GM12878 (cell line): ENCODE data around the gene RSPRY1. TPM values are rescaled to one million over a fixed set of nuclear protein-coding genes. Genes with fewer than 3 reads are reported as not detected.

ENCODE experiments used
- ATAC-seq: fragments of 200-7000 bp; cut with Tn5 transposase; 3 replicates; pipeline ENCODE4 v1.9.1; 2020; ENCODE audit warnings: mild to moderate bottlenecking, moderate library complexity
- BruUV-seq: library from RNA; stranded (reverse); fragments of 400-500 nt; replicated peaks from 2 replicates; lab custom pipeline; 2021; lab: Mats Ljungman, UMichigan
- CTCF ChIA-PET: fragments of 300-600 bp; sonication (Branson Sonifier 250); formaldehyde crosslinking; extraction: SDS; loops from one replicate; lab custom pipeline; 2021; ENCODE audit warnings: inconsistent platforms; lab: Yijun Ruan, JAX
- POLR2A ChIA-PET: fragments of 350-600 bp; formaldehyde crosslinking; extraction: SDS; loops from one replicate; lab custom pipeline; 2021; ENCODE audit warnings: inconsistent platforms; lab: Charles Lee
- RAD21 ChIA-PET: fragments of 300-600 bp; sonication (Branson Sonifier 250); formaldehyde crosslinking; loops from one replicate; lab custom pipeline; 2023; ENCODE audit warnings: antibody characterized with exemption; ENCODE audit not compliant: unreplicated experiment; lab: Charles Lee
- SMC1A ChIA-PET: fragments of 300-600 bp; sonication (Branson Sonifier 250); formaldehyde crosslinking; loops from one replicate; lab custom pipeline; 2023; ENCODE audit not compliant: unreplicated experiment, uncharacterized antibody; lab: Charles Lee
- DNase-seq: peaks from one replicate; pipeline ENCODE4 v3.0.0-alpha.2; 2011; ENCODE audit warnings: low read depth, low spot score
- FAIRE-seq: peaks from 3 replicates; lab custom pipeline; 2011; peaks lifted over from hg19 to GRCh38; lab: Jason Lieb, UNC
- H2AFZ ChIP-seq: 2 replicates; pipeline ENCODE4 v1.6.0; 2011; ENCODE audit warnings: low read depth, low read length, control low read depth; ENCODE audit not compliant: control insufficient read depth
- H3K27ac ChIP-seq: 2 replicates; pipeline ENCODE4 v1.5.1; 2011; ENCODE audit warnings: control low read depth; ENCODE audit not compliant: control insufficient read depth, insufficient read depth
- H3K27me3 ChIP-seq, 2 experiments: replicated peaks in 1 of 2; 2 replicates each; pipeline versions ENCODE4 v1.6.0 to v1.6.1; 2011; ENCODE audit warnings: low read length in 1 of 2; ENCODE audit not compliant: control insufficient read depth in 2 of 2, insufficient read depth in 2 of 2
- H3K36me3 ChIP-seq, 2 experiments: 2 replicates each; pipeline ENCODE4 v1.5.1; 2011; ENCODE audit warnings: low read length in 1 of 2; ENCODE audit not compliant: control insufficient read depth in 2 of 2, insufficient read depth in 2 of 2
- H3K4me1 ChIP-seq: 2 replicates; pipeline ENCODE4 v1.6.1; 2011; ENCODE audit warnings: mild to moderate bottlenecking, low read length, moderate library complexity, mixed read lengths; ENCODE audit not compliant: control insufficient read depth, insufficient read depth
- H3K4me2 ChIP-seq: 2 replicates; pipeline ENCODE4 v1.6.0; 2011; ENCODE audit warnings: control low read depth; ENCODE audit not compliant: control insufficient read depth, insufficient read depth
- H3K4me3 ChIP-seq: fragments of 200-600 bp; sonication (generic); 2 replicates; pipeline ENCODE4 v1.5.1; 2016
- H3K79me2 ChIP-seq: 2 replicates; pipeline ENCODE4 v1.6.0; 2011; ENCODE audit warnings: low read length; ENCODE audit not compliant: control insufficient read depth, insufficient read depth
- H3K9ac ChIP-seq: 2 replicates; pipeline ENCODE4 v1.8.0; 2011; ENCODE audit warnings: low read length, control low read depth, mixed read lengths; ENCODE audit not compliant: control insufficient read depth, insufficient read depth
- H3K9me3 ChIP-seq: replicated peaks from 3 replicates; pipeline ENCODE4 v1.5.1; 2011; ENCODE audit warnings: mild to moderate bottlenecking, low read length; ENCODE audit not compliant: control insufficient read depth, insufficient read depth
- H4K20me1 ChIP-seq: 2 replicates; pipeline ENCODE4 v1.6.0; 2011; ENCODE audit not compliant: control insufficient read depth, insufficient read depth
- CUX1 ChIP-seq: IDR thresholded peaks from 2 replicates; pipeline ENCODE4 v1.6.1; 2012; ENCODE audit warnings: improper control_type of control experiment, low read depth, low read length; ENCODE audit not compliant: insufficient replicate concordance
- EGR1 ChIP-seq, 2 experiments: IDR thresholded peaks; 1 replicate in 1 of 2; 2 replicates in 1 of 2; pipeline ENCODE4 v1.6.1; 2011 to 2012; ENCODE audit warnings: low read depth in 2 of 2, low read length in 2 of 2, borderline replicate concordance in 1 of 2, mild to moderate bottlenecking in 1 of 2, moderate library complexity in 1 of 2
- LARP7 ChIP-seq: fragments of 450-650 bp; IDR thresholded peaks from 2 replicates; pipeline ENCODE4 v1.6.1; 2017; ENCODE audit warnings: mild to moderate bottlenecking
- RAD21 ChIP-seq: IDR thresholded peaks from 2 replicates; pipeline ENCODE4 v1.6.1; 2011; ENCODE audit warnings: mild to moderate bottlenecking, low read depth, low read length, moderate library complexity; ENCODE audit not compliant: insufficient read depth
- TBL1XR1 ChIP-seq: IDR thresholded peaks from 2 replicates; pipeline ENCODE4 v1.6.1; 2012; ENCODE audit warnings: low read depth, low read length, improper control_type of control experiment
- YY1 ChIP-seq: IDR thresholded peaks from 2 replicates; pipeline ENCODE4 v1.6.1; 2011; ENCODE audit warnings: low read depth, mild to moderate bottlenecking, low read length
- WGBS: methylation state at CpG from one replicate; pipeline ENCODE4 v1.1.6; 2016; ENCODE audit warnings: low lambda C conversion rate; ENCODE audit not compliant: insufficient replicate concordance, insufficient coverage; ENCODE audit errors: missing lambda C conversion rate; 5-methylcytosine and 5-hydroxymethylcytosine counted together
- in situ Hi-C: fragments of 300-500 bp; cut with MboI; formaldehyde crosslinking; loops from 9 replicates; pipeline ENCODE4 v1.14.3; 2018; ENCODE audit warnings: mixed read lengths
- intact Hi-C: fragments of 100-400 bp; cut with micrococcal nuclease; formaldehyde crosslinking; loops from one replicate; pipeline ENCODE4 v1.14.2; 2022; ENCODE audit not compliant: unreplicated experiment
- polyA plus RNA-seq, 11 experiments: library from polyadenylated mRNA; depleted of rRNA in 4 of 11; unstranded in 6 of 11; stranded (reverse) in 5 of 11; fragments of >200 nt; fragmentation: Nextera tagmentation in 4 of 11; fragmentation: Illumina TruSeq in 1 of 11; extraction: Ambion mirVana in 4 of 11; extraction: Trizol in 1 of 11; gene quantifications; 1 replicate in 1 of 11; 2 replicates in 10 of 11; pipeline versions ENCODE4 v1.2.1 to v1.2.3, GENCODE V29; 2011 to 2016; ENCODE audit warnings: inconsistent platforms in 2 of 11, missing spikeins in 2 of 11, low read depth in 1 of 11
- total RNA-seq, 4 experiments: library from RNA; depleted of rRNA in 3 of 4; stranded (reverse); fragments of >200 nt in 3 of 4; fragmentation: Illumina TruSeq in 1 of 4; extraction: Trizol in 1 of 4; gene quantifications; 2 replicates each; pipeline versions ENCODE4 v1.2.1 to v1.2.3, GENCODE V29; 2013 to 2021

RSPRY1 gene
- total and polyA plus RNA-seq, 10 of the 15 experiments (the other 5 are each of a cell fraction or from before 2014, with no cell fraction given), result 18.5 to 57.0 (median 41.2) TPM

- in situ Hi-C loops, result no loop called here
- H3K9me3 ChIP-seq, result no peaks in the 10 kb centered on the region
- H3K4me3 ChIP-seq, result no peak overlapping the region
- ChIA-PET SMC1A (no interaction called here), POLR2A (no interaction called here)
- H4K20me1 ChIP-seq, result no peaks in the 10 kb centered on the region
- H3K79me2 ChIP-seq, result no peaks in the 10 kb centered on the region
- no peak for FAIRE-seq
- no peak overlapping the region for H3K27ac ChIP-seq
- WGBS, result 85% methylated on average over 24 of the region's 24 CpGs
- TF ChIP-seq CUX1, result no peak
- no peak for TF ChIP-seq LARP7
- no peak for TF ChIP-seq EGR1 (IDR thresholded peaks at IDR 0.05; ENCODE audit: borderline replicate concordance in 1 of 2, low read depth in 2 of 2, low read length in 2 of 2)
- no peak for TF ChIP-seq RAD21
- TF ChIP-seq YY1, result no peak
- no peak for TF ChIP-seq TBL1XR1
- TF ChIP-seq, all 136 proteins: peak for 0
- Histone ChIP-seq H3K27me3 (peaks cover 2 to 8% of the 10 kb centered on the region in 2 experiments; a peak in 2 of 4 replicates), H2AFZ (no peak overlapping the region), H3K4me2 (no peak overlapping the region), H3K9ac (no peak overlapping the region), H3K36me3 (no peaks in the 10 kb centered on the region), H3K4me1 (peaks cover 6% of the 10 kb centered on the region)
- no peak for ATAC-seq
- ChIA-PET RAD21 (no interaction called here), CTCF (interaction anchor here (1.0 to 1.2 kb wide), 2 partner anchors 10 to 192 kb away, joined by 3 read pairs; no protein-coding TSS in a partner anchor)
- DNase-seq, result no peak
- intact Hi-C loops, result no loop called here
- no TSS peak for BruUV-seq
Observed at GRCh38 chr16:57283214-57283958, 97.3 kb downstream of the RSPRY1 start.
